ENCODE results near the gene FOXF1.

GRCh38 chr16:86481607-86482006 is 28.7 kb upstream of the FOXF1 start:
- TF ChIP-seq YY1 (IDR thresholded peaks at IDR 0.05; ENCODE audit: insufficient read depth, insufficient read length): no peak
- TF ChIP-seq SUZ12 (IDR thresholded peaks at IDR 0.05; ENCODE audit: extremely low read depth, insufficient read depth, insufficient read length): no peak

Measured in NT2/D1 (cell line).